B cell (primary cell): ENCODE data around the gene RARB. TPM values are rescaled to one million over a fixed set of nuclear protein-coding genes. Genes with fewer than 3 reads are reported as not detected.

ENCODE experiments used
- ATAC-seq: fragments of 200-7000 bp; cut with Tn5 transposase; one replicate; pipeline ENCODE4 v1.10.0; 2021; ENCODE audit warnings: low read depth, mild to moderate bottlenecking, moderate number of reproducible peaks, moderate library complexity
- CTCF ChIA-PET: fragments of 350-600 bp; sonication (Branson Sonifier 250); formaldehyde crosslinking; loops from one replicate; lab custom pipeline; 2021; ENCODE audit warnings: antibody characterized with exemption, inconsistent platforms; lab: Charles Lee
- POLR2A ChIA-PET: fragments of 350-600 bp; sonication (Branson Sonifier 250); formaldehyde crosslinking; loops from one replicate; lab custom pipeline; 2021; ENCODE audit warnings: antibody characterized with exemption; lab: Charles Lee
- DNase-seq: peaks from one replicate; pipeline ENCODE4 v3.0.0; 2013
- H2AFZ ChIP-seq: 2 replicates; pipeline ENCODE4 v1.6.1; 2012; ENCODE audit warnings: mild to moderate bottlenecking, low read depth, low read length; ENCODE audit not compliant: insufficient read depth, poor library complexity, severe bottlenecking
- H3K27ac ChIP-seq, 2 donors: 1 replicate in 1 of 2; 2 replicates in 1 of 2; pipeline ENCODE4 v1.5.1; 2012 to 2013; ENCODE audit warnings: low read length in 2 of 2, mild to moderate bottlenecking in 2 of 2, moderate library complexity in 1 of 2
- H3K27me3 ChIP-seq, 4 experiments: fragments of 200-600 bp in 1 of 4; sonication (generic) in 1 of 4; replicated peaks in 1 of 4; 1 replicate in 2 of 4; 2 replicates in 2 of 4; pipeline versions ENCODE4 v1.6.1 to v1.7.0; 2013 to 2016; ENCODE audit warnings: low read length in 3 of 4, mild to moderate bottlenecking in 2 of 4, mixed read lengths in 1 of 4, moderate library complexity in 1 of 4; ENCODE audit not compliant: insufficient read depth in 4 of 4, control insufficient read depth in 3 of 4; ENCODE audit errors: control extremely low read depth in 1 of 4
- H3K36me3 ChIP-seq, 2 experiments: replicated peaks in 1 of 2; 1 replicate in 1 of 2; 2 replicates in 1 of 2; pipeline versions ENCODE4 v1.6.1 to v1.7.1; 2013; ENCODE audit warnings: low read length in 1 of 2; ENCODE audit not compliant: insufficient read depth in 2 of 2, control insufficient read depth in 1 of 2; ENCODE audit errors: control extremely low read depth in 1 of 2, extremely low read depth in 1 of 2
- H3K4me1 ChIP-seq, 2 donors: fragments of 200-600 bp in 1 of 2; sonication (generic) in 1 of 2; 1 replicate in 1 of 2; 2 replicates in 1 of 2; pipeline versions ENCODE4 v1.5.1 to v1.6.1; 2013 to 2017; ENCODE audit warnings: low read length in 2 of 2; ENCODE audit not compliant: control insufficient read depth in 2 of 2, insufficient read depth in 2 of 2
- H3K4me2 ChIP-seq: replicated peaks from 2 replicates; pipeline ENCODE3; 2012; ENCODE audit warnings: mild to moderate bottlenecking, low read depth, low read length; ENCODE audit not compliant: poor library complexity, severe bottlenecking
- H3K4me3 ChIP-seq, 5 experiments: fragments of 200-600 bp in 1 of 5; sonication (generic) in 1 of 5; 1 replicate in 3 of 5; 2 replicates in 2 of 5; pipeline versions ENCODE4 v1.5.1 to v1.7.0; 2011 to 2016; ENCODE audit warnings: low read length in 4 of 5, mild to moderate bottlenecking in 4 of 5, low read depth in 2 of 5, control low read depth in 1 of 5, moderate library complexity in 1 of 5; ENCODE audit not compliant: insufficient read depth in 1 of 5; ENCODE audit errors: control extremely low read depth in 1 of 5, extremely low read depth in 1 of 5
- H3K79me2 ChIP-seq: fragments of 200-600 bp; sonication (generic); one replicate; pipeline ENCODE4 v1.6.0; 2016; ENCODE audit warnings: low read length; ENCODE audit not compliant: control insufficient read depth, insufficient read depth
- H3K9ac ChIP-seq: fragments of 200-600 bp; sonication (generic); 2 replicates; pipeline ENCODE4 v1.6.1; 2017; ENCODE audit warnings: mild to moderate bottlenecking, low read length, moderate library complexity
- H3K9me3 ChIP-seq, 3 donors: one replicate each; pipeline versions ENCODE4 v1.6.1 to v1.7.1; 2013; ENCODE audit warnings: low read length in 2 of 3; ENCODE audit not compliant: control insufficient read depth in 2 of 3, insufficient read depth in 1 of 3; ENCODE audit errors: control extremely low read depth in 1 of 3
- H4K20me1 ChIP-seq: 2 replicates; pipeline ENCODE4 v1.6.0; 2012; ENCODE audit warnings: mild to moderate bottlenecking, low read length; ENCODE audit not compliant: insufficient read depth, control insufficient read depth, poor library complexity, severe bottlenecking
- H3K27ac Mint-ChIP-seq: one replicate; pipeline ENCODE4 v1.8.0; 2021; ENCODE audit warnings: mixed read lengths
- H3K27me3 Mint-ChIP-seq: one replicate; pipeline ENCODE4 v1.8.0; 2021; ENCODE audit warnings: mixed read lengths
- H3K4me1 Mint-ChIP-seq: one replicate; pipeline ENCODE4 v1.8.0; 2021; ENCODE audit warnings: mixed read lengths
- H3K4me3 Mint-ChIP-seq: one replicate; pipeline ENCODE4 v1.8.0; 2021; ENCODE audit warnings: mixed read lengths
- H3K9me3 Mint-ChIP-seq: one replicate; pipeline ENCODE4 v1.8.0; 2022; ENCODE audit warnings: mixed read lengths; ENCODE audit not compliant: insufficient read depth
- CTCF ChIP-seq: fragments of 200-600 bp; IDR thresholded peaks from one replicate; pipeline ENCODE4 v1.8.0; 2022; ENCODE audit warnings: antibody characterized with exemption, mild to moderate bottlenecking
- EZH2 ChIP-seq: IDR thresholded peaks from 2 replicates; pipeline ENCODE4 v1.6.1; 2012; ENCODE audit warnings: borderline replicate concordance, low read depth, mild to moderate bottlenecking, moderate library complexity, low read length; ENCODE audit not compliant: insufficient read depth, poor library complexity, severe bottlenecking
- WGBS: methylation state at CpG from one replicate; pipeline ENCODE4 v1.1.5; 2013; ENCODE audit warnings: missing lambda C conversion rate; ENCODE audit not compliant: insufficient coverage; 5-methylcytosine and 5-hydroxymethylcytosine counted together
- intact Hi-C: fragments of 100-400 bp; cut with micrococcal nuclease; formaldehyde crosslinking; loops from one replicate; pipeline ENCODE4 v1.10.0; 2022
- polyA plus RNA-seq: library from polyadenylated mRNA; depleted of rRNA; stranded (reverse); fragments of >200 nt; gene quantifications from 2 replicates; pipeline ENCODE4 v1.2.3, GENCODE V29; 2012
- total RNA-seq, 2 donors: library from RNA; stranded (reverse); fragments of 120-200 nt in 1 of 2; gene quantifications; 1 replicate in 1 of 2; 2 replicates in 1 of 2; pipeline versions ENCODE4 v1.2.3 to v1.2.4, GENCODE V29; 2013 to 2022

The RARB gene
- total and polyA plus RNA-seq, 2 donors (not counting 1 experiment from before 2014, with no cell fraction given) = not detected

- DNase-seq = no peak
- Mint-ChIP-seq H3K27me3 (peaks cover 12% of the 10 kb centered on the region), H3K27ac (no peak overlapping the region)
Observed at GRCh38 chr3:25582242-25582641, 154.2 kb downstream of the RARB start.

GRCh38 chr3:25583343-25583742, 155.3 kb downstream of the RARB start:
- DNase-seq (no peak), ATAC-seq (no peak)
- 93% methylated on average over 7 of the region's 10 CpGs for WGBS
- no peaks in the 10 kb centered on the region for H3K9me3 Mint-ChIP-seq
- no peaks in the 10 kb centered on the region for H3K4me1 Mint-ChIP-seq
- H3K4me3 Mint-ChIP-seq = no peak overlapping the region
- Histone ChIP-seq H3K27me3 (no peaks in the 10 kb centered on the region), H3K4me2 (no peak overlapping the region), H3K9ac (no peak overlapping the region), H3K36me3 (no peaks in the 10 kb centered on the region), H3K4me3 (no peak overlapping the region), H3K9me3 (no peaks in the 10 kb centered on the region), H3K27ac (no peak overlapping the region), H4K20me1 (no peaks in the 10 kb centered on the region), H3K4me1 (no peaks in the 10 kb centered on the region), H3K79me2 (no peaks in the 10 kb centered on the region), H2AFZ (no peak overlapping the region)
- POLR2A ChIA-PET = no interaction called here
- H3K27me3 Mint-ChIP-seq = peaks cover 7% of the 10 kb centered on the region
- H3K27ac Mint-ChIP-seq = no peak overlapping the region
- CTCF ChIA-PET = no interaction called here
- intact Hi-C loops = no loop called here
- TF ChIP-seq CTCF (no peak), EZH2 (no peak)

More at GRCh38 chr3:25582242-25582641, 154.2 kb downstream of the RARB start:
- no peak overlapping the region for H3K4me3 Mint-ChIP-seq
- Histone ChIP-seq H3K79me2 (no peaks in the 10 kb centered on the region), H3K36me3 (no peaks in the 10 kb centered on the region), H2AFZ (no peak overlapping the region), H4K20me1 (no peaks in the 10 kb centered on the region), H3K4me3 (no peak overlapping the region), H3K4me1 (no peaks in the 10 kb centered on the region), H3K27ac (no peak overlapping the region), H3K4me2 (no peak overlapping the region), H3K9me3 (no peaks in the 10 kb centered on the region), H3K27me3 (no peaks in the 10 kb centered on the region), H3K9ac (no peak overlapping the region)
- ChIA-PET CTCF (interaction anchor here (1.4 kb wide), 1 partner anchor 11 kb away, joined by 3 read pairs; no protein-coding TSS in a partner anchor), POLR2A (no interaction called here)
- no peaks in the 10 kb centered on the region for H3K4me1 Mint-ChIP-seq
- no peak for TF ChIP-seq EZH2
- TF ChIP-seq CTCF = no peak
- no peaks in the 10 kb centered on the region for H3K9me3 Mint-ChIP-seq
- 100% methylated on average over 2 of the region's 2 CpGs for WGBS
- intact Hi-C loops = no loop called here
- ATAC-seq = no peak
